Neural cell (in vitro differentiated cells): ENCODE results near the gene C17orf113.

Experiments used
- CTCF ChIP-seq: fragments of 450-650 bp; IDR thresholded peaks from 2 replicates; pipeline ENCODE4 v1.5.1; 2014; ENCODE audit warnings: antibody characterized with exemption, mild to moderate bottlenecking, moderate library complexity; ENCODE audit not compliant: poor library complexity, severe bottlenecking
- EP300 ChIP-seq: fragments of 450-650 bp; conservative IDR thresholded peaks from 2 replicates; pipeline ENCODE4 v1.6.1; 2014; ENCODE audit warnings: antibody characterized with exemption, mild to moderate bottlenecking, moderate library complexity; ENCODE audit not compliant: poor library complexity, severe bottlenecking
- EZH2 ChIP-seq: fragments of 200-600, 300-800 bp; shearing (Covaris generic), sonication (generic); IDR thresholded peaks from 2 replicates; pipeline ENCODE4 v1.6.1; 2014; ENCODE audit warnings: antibody characterized with exemption, low read length, borderline replicate concordance, mild to moderate bottlenecking; ENCODE audit not compliant: insufficient read depth, poor library complexity, severe bottlenecking
- POLR2AphosphoS5 ChIP-seq: IDR thresholded peaks from 2 replicates; pipeline ENCODE4 v1.6.1; 2012
- RAD21 ChIP-seq: fragments of 450-650 bp; conservative IDR thresholded peaks from 2 replicates; pipeline ENCODE4 v1.6.1; 2014; ENCODE audit warnings: antibody characterized with exemption, mild to moderate bottlenecking, moderate library complexity
- SMC3 ChIP-seq: fragments of 450-650 bp; conservative IDR thresholded peaks from 2 replicates; pipeline ENCODE4 v1.6.1; 2014; ENCODE audit warnings: antibody characterized with exemption, mild to moderate bottlenecking, moderate library complexity; ENCODE audit not compliant: poor library complexity

GRCh38 chr17:42061646-42062487 lies 11.5 kb upstream of the C17orf113 start:
- TF ChIP-seq SMC3, result no peak
- no peak for TF ChIP-seq POLR2AphosphoS5
- TF ChIP-seq EZH2, result no peak
- no peak for TF ChIP-seq CTCF
- TF ChIP-seq EP300, result no peak
- no peak for TF ChIP-seq RAD21
